GM18951 (cell line): ENCODE data around the gene SLC28A3.

Experiments
- POLR2A ChIP-seq: IDR thresholded peaks from 4 replicates; pipeline ENCODE4 v1.6.1; 2011; ENCODE audit warnings: mild to moderate bottlenecking; ENCODE audit not compliant: insufficient read length, insufficient read depth; ENCODE audit errors: extremely low read depth
- in situ Hi-C: fragments of 300-500 bp; cut with MboI; formaldehyde crosslinking; loops from one replicate; pipeline ENCODE4 v1.12.0; 2022; ENCODE audit warnings: low sequenced_read_pairs, mixed read lengths, inconsistent platforms; ENCODE audit not compliant: unreplicated experiment

Gene SLC28A3

DNA sequence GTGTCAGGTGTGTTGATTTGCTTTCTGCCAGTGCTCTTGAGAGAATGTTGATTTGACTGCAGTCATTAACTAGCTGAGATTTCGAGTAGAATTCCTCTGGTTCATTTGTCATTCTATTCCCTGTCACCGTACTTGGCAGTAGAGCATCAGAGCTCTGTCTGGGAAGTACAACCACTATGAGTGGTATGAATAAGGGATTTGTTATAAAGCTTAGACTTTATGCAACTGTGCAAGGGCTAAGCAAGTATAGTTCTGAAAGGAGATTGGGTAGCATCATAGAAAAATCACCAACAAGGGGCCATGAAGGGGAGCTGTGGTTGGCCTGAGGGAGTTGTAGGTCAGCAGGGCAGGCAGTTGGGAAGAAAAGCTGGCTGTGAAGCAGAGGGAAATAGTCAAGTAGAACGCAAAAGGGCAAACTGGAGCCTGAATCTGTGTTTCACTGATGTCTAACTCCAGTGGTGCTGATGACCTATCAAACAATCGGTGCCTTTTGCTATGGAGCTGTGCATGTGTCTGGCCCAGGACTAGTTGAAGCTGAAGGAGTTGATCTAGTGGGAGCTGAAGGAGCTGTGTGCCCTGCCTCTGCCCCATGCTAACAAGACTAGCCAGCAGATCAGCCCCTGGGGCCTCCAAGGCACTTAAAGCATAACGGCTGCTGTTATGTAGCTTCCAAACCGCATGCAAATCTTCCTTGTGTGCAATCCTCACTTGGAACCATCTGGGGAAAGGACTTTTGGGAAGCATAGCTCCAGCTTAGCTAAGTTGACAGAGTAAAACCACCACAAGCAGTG lies 110.0 kb downstream of the SLC28A3 start:
- no peak for TF ChIP-seq POLR2A
- in situ Hi-C loops = no loop called here

- no peak for TF ChIP-seq POLR2A
- in situ Hi-C loops = no loop called here
These were observed 111.4 kb downstream of the SLC28A3 start for GRCh38 chr9:84229191-84229590.

- in situ Hi-C loops = no loop called here
- no peak for TF ChIP-seq POLR2A
These were observed 112.3 kb downstream of the SLC28A3 start for GRCh38 chr9:84228130-84228720.

DNA sequence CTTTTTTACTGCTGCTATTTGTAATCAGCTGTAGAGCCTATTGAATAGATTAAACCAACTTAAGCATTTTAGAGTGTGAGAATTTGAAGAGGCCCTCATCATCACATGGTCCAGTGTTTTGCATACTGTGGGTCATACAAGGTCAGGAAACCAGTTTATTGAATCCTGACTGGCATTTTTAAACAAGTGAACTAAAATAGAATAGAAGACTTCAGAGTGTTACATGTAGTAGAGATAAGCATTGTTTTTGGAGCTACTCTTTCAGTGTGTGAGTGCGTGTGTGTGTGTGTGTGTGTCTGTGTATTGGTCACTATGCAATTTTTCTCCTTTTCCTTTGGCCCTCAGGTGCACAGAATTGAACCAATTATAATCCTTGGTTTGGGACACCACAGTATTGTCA lies 114.4 kb downstream of the SLC28A3 start:
- TF ChIP-seq POLR2A = no peak
- in situ Hi-C loops = no loop called here
